Mesenteric fat pad (tissue), 1 donor: ENCODE data around the gene PDPK1. TPM values are rescaled to one million over a fixed set of nuclear protein-coding genes. Genes with fewer than 3 reads are reported as not detected.

ENCODE experiments used
- DNase-seq: peaks from one replicate; pipeline ENCODE4 v3.0.0-alpha.2; 2020; ENCODE audit warnings: low spot score
- total RNA-seq: library from RNA; stranded (reverse); fragmentation: NEBNext Ultra II Directional; extraction: Animal tissue kit (Norgen Biotek cat#: 25700); gene quantifications from one replicate; pipeline ENCODE4 v1.2.1, GENCODE V29; 2021
- donor health status: DM: yes; HTN: yes; CAD: no.

Gene PDPK1
- total RNA-seq, 1 donor from 2014 or later: 43.0 TPM

DNA sequence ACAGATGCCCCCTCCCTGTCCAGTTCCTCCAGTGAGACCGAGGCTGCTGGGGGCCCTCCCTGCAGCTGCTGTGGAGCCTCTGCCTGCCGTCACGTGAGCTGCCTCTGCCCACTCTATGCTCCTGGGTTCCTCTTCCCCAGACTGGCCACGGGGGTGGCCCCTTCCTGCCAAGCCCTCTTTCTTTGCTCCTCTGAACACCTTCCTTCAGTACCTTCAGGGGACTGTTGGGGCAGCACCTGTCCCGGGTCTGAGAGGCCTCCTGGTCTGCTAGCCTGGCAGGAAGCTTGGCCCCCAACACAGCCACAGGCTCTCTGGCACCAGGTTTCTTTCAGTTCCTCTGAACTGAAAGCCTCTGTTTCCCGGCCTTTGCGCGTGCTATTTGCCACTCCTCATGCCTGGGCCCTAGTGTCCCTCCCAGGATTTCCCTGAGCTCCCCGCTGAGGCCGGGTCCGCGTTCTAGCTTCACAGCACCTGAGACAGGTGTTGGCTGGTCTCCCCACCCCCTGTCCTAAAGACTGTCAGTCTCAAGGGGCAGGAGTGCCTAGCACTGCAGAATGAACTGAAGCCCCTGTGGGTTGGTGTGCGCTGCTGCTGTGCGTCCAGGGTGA is 30.7 kb upstream of the PDPK1 start:
- no peak for DNase-seq

DNA sequence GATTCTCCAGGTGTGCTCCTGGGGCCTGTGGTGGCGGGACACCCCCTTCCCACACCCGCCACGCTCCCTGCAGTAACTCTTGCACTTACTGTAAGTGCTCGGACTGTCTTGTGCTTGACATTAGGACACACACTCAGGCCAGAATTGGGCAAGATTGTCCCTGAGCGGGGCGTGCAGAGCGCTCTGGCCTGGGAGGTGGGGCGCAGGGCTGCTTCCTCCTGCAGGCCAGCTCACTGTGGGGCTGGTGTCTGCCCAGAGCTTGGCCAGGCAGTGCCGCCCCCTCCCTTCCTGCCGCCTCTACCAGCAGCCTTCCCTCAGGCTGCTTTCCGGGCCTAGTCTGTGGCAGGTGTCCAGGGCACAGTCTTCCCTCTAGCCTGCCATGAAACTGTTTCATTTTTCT is 30.2 kb upstream of the PDPK1 start:
- DNase-seq: no peak

DNA sequence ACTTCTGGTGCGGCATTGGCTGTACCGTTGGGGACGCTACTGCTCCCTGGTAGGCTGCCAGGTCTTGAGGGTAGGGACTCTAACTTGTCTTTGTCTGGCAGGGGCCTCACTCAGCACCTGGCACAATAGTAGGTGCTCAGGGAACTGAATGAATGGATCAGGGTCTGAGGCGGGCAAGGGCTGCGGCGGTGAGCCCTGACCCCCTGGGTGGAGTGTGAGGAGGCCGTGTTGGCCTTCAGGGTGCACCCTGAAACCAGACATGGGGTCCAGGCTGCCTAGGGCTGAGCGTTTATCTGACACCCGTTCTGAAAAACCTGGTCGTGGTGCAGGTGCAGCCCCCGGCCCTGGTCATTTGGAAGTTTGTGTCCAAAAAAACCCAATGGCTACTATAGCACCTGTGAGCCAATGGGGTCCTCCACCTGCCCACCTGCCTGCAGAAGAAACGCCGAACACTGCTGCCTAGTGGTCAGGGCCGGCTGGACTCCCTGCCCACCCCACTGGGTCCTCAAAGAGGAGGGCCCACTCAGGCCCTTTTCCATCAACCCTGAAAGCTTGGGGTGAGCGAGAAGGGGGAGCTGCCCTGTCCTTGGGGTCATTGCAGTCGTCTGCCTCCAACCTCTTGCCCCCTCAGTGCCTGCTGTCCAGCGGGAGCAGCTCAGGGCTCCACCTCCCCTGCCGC is 29.0 kb upstream of the PDPK1 start:
- no peak for DNase-seq

DNA sequence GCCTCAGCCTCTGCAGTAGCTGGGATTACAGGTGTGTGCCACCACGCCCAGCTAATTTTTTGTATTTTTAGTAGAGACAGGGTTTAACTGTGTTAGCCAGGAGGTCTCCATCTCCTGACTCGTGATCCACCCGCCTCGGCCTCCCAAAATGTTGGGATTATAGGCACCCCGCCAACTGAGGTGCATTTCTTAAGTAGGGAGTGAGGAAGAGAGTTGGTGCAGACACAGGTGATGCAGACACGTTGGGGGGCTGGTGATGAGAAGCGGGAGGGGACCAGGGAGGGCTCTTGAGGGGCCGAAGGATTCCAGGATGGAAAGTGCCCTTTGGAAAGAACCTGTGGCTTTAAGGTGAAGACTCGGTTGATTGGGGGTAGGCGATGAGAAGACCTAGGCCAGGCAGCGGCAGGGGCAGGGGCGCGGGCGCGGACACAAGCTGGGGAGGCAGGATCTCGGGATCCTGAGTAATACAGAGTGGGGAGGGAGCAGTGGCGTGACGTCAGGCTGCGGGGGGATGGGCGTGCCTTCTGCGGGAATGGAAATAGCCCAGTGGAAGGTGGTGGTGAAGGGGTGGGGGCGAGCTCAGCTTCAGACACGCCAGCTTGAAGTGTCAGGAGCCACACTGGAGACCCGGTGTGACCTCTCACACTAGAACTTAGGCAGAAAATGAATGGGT is 26.6 kb upstream of the PDPK1 start:
- no peak for DNase-seq

DNA sequence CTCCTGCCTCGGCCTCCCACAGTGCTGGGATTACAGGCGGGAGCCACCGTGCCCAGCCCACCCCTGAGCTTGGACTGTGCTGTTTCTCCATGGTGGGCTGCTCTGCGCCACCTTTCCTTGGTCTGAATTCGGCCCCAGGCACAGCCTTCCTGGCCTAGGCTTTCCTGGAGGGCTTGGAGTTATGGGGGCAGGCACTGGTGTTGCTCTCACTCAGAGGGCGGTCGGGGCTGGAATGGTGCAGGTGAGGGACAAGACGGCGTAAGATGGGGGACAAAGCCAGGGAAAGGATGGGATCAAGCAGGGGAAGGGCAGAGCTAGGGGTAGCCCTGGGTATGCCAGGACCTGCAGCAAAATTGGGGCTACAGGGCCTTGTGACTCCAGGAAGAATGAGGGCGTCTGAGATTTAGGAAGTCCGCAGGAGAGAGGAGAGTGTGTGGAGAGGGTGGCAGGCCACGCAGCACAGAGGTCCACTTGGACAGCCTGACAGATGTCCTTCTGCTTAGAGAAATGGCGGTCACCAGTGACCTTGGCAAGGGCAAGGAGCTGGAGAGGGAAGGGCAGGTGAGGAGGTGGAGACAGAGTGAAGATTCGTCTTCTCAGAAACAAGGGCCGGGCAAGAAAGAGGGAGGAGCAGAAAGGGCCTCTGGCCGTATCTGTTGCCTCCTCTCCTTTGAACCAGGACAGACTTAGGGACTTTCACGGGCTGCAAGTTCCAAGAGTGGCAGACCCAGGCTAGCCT is 25.7 kb upstream of the PDPK1 start:
- DNase-seq: no peak

DNA sequence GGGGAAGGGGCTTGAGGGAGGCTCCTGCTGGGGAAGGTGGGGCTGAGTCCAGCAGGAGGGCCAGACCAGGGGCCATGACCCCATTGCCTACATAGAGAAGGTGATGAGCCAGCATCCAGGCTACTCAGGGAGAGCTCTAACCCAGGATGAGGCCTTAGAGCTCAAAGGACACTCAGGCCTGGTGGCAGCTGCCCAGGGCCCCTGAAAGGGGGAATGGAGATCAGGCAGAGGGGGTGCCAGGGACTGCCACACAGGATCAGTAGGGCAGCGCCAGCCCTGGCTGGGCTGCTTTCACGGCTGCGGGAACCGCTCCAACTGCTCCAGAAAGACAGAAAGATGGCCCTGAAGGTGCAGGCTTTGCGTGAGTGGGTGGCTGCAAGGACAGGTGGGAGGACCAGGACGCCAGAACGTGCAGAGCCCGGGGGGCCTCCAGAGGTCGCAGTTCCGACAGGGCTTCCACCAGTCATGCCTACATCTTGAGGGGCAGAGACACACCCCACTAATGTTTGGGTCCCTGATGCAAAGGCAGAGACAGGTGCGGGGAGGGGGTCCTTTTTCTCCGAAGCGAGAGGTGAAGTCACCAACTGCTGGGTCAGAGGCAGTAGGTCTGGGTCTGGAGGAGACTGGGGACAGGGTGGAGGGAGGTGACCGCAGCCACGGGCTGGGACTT is 25.0 kb upstream of the PDPK1 start:
- no peak for DNase-seq

DNA sequence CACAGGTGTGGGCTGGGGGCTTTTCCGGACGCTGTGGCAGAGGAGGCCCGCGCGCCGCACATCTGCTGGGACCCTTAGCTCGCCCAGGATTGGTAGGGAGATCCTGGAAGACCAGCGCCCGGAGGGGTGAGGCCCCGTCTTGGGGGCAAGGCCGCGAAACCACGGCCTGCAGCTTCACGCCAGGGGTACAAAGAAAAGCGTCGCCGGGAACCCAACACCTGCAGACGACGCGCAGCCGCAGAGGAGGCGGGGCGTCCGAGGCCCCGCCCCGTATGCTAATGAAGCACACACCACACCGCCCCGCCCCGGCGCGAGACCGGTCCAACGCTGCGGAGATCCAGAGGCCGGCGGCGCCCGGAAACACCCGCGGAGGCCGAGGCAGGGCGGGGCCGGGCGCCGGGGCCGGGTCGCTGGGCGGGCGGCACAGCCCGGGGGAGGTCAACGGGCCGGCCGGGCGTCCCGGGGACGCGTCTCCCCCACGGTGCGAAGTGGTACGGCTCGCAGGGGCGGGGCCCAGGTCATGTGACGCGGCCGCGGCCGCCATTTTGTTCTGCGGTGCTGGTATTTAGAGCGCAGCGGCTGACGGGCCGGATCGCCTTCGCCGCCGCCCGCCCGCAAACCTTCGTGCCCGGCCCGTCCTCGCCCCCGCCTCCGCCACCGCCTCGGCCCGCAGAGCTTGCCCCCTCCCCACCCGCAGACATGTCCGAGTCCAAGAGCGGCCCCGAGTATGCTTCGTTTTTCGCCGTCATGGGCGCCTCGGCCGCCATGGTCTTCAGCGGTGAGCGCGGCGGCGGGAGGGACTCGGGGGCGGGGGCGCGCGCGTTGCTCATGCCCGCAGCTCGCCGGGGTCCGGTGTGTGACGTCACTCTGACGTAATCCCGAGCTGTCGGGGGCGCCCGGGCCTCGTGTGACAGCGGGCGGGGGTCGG is 24.2 kb upstream of the PDPK1 start, which contains the start of gene ATP6V0C:
TSS of gene ATP6V0C (plus strand) at position 548 of the 928 bp plus-strand sequence. CDS start at position 700, 152 bp downstream.
- peak; percentile 97 for DNase-seq

DNA sequence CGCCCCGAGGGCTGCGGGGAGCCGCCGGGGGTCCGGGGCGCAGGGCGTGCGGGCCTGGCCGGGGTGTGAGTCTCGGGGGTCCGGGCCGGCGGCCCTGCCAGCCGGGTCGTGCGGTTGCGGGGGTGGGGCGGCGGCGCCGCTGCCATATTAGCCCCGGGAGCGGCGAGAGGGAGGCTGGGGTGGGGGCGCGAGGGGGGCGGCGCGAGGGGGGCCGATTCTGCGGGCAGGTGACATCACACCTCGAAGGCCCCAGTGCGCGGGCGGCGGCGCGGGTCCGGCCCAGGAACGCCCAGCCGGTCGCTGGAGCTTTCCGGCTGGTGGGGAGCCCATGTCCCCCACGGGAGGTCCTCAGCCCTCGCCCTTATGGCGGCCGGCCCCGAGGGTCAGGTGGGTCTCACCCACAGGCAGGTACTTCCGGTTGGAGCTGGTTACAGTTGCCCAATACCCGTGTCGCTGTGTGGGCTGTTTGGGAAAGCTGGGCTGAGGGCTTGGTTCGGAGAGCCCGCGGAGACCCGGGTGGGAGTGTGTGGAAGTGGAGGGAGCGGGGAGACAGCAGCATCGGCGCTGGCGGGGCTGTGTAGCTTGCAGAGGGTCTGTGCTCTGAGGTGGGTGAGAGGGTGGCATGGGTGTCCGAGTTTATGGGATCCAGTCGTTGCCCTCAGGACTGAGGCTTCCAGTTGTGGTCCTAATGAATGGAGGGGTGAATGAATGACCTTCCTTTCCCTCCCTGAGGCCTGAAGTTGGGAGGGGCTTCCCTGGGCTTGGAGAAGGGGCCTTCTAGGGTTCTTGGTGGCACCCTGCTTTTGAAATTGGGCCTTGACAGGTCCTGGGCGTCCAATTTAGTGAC is 23.3 kb upstream of the PDPK1 start:
- no peak for DNase-seq

DNA sequence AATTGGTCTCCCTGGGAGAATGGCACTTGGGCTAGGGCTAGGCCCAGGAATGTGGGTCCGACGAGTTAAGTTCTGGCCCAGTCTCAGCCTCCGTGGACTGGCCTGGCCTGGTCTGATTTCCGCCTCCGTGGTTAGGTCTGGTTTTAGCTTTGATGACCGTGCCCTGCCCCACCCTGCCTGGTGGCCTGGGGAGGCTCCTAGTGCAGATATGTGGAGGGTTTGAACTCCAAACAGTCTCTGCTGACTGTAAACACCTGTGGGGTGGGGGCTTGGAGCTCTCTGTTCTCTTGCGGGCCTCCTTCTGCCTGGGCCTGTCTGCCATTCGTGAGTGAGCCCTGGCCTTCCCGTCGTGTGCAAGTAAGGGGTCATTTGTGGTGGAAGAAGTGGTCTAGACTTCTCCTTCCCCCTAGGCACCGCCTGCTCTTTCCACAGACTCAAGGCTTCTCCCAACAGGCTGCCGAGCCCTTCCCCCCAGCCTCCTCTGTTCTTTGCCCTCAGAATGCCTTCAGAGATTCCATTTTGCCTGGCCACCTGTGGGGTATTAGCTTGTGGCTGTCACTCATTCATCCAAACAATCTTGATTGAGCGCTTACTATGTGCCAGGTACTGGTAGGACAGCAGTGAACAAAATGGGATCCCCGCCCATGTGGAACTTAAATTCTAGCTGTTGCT is 22.5 kb upstream of the PDPK1 start:
- no peak for DNase-seq

DNA sequence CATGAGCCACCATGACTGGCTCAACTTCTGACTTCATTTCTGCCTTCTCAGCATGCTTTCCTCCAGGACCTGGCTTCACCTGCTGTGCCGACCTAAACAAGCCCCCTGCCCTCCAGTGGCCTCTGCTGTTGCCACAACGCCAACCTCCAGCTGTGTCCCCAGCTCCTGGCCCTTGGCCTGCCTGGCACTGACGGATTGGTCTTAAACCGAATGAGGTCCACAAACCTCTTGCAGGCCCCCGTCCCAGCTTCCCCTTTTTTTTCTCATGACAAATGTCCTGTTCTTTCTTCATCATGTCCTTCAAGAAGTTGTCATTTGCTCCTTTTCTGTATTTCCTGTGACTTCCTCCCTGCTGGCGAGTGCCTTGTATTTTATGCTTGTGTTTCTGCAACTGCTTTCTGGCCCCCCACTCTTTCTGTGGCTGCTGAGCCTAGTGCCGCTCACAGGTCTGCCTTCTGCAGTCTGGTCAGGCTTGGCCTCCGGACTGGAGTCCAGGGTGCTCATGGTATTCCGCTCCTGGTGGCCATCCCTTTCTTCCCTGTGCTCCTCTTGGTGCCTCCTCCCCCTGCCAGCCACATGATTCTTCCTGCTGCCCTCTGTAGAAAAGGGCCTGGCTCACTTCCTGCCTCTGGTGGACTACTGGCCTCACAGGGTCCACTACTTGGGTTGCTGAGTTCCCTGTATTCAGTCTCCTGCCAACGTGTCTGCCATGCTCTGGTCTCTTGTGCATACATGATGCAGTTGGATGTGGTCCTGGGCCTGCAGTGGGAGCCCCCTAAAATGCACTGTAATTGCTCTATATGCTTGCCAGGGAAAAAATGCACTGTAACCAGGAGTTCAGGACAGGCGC is 21.2 kb upstream of the PDPK1 start:
- no peak for DNase-seq

DNA sequence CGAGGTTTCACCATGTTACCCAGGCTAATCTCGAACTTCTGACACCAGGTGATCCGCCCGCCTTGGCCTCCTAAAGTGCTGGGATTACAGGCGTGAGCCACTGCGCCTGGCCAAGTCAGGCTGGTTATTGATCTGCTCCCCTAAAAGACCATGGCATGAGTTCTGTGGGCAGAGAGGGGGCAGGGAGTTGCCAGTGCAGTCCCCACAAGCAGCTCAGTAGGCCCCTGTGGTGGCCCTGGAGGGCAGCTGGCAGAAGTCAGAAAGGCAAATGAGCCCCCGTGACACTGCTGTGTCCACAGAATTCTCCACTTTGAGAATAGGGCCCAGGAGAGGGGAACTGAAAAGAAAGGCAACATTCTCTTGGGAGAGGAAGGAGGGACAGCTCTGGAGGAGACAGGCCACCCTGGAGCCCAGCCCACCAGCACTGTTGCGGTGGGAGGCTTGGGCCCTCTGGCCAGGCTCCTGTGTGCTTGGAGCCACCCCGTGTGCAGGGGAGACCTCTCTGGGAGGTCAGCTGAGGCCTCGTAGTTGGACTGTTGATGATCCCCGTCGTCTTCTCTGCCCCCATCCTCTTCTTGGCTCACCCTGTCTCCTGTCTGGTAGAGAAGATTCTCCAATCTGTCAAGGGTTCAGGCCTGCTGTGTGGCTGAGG is 19.7 kb upstream of the PDPK1 start:
- no peak for DNase-seq

DNA sequence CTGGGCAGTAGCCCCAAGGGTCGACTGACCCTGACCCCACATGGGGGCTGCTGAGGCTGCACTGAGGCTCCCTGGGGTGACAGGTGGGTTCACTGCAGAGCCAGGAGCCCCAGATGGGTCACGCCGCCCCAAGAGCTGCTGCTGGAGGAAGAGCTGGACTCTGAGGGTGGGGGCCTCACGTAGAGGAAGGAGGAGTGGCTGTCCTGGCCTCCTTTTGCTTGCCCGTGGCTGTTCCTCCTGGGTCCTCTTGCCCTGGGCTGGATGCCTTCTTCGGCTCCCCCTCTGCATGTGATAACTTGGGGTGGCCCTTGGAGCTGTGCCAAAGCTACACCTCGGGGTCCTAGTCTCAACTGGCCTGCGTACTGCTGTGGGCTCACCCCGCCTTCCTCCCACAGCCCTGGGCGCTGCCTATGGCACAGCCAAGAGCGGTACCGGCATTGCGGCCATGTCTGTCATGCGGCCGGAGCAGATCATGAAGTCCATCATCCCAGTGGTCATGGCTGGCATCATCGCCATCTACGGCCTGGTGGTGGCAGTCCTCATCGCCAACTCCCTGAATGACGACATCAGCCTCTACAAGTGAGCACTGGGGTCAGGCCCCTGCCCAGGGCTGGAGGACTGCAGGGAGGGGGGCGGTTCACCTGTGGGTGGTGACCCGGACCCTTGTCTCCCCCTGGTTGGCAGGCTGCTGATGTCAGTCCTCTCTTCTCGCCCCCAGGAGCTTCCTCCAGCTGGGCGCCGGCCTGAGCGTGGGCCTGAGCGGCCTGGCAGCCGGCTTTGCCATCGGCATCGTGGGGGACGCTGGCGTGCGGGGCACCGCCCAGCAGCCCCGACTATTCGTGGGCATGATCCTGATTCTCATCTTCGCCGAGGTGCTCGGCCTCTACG is 18.8 kb upstream of the PDPK1 start:
- DNase-seq: peak; percentile 87

DNA sequence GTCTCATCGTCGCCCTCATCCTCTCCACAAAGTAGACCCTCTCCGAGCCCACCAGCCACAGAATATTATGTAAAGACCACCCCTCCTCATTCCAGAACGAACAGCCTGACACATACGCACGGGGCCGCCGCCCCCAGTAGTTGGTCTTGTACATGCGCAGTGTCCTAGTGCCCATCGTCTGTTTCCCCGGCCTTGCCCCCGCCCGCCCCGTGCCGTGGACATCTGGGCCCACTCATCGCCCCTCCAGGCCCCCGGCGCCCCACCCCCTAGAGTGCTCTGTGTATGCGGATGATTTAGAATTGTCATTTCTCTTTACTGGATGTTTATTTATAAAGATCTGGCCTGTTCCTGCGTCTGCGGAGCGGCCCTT is 18.1 kb upstream of the PDPK1 start:
- no peak for DNase-seq

DNA sequence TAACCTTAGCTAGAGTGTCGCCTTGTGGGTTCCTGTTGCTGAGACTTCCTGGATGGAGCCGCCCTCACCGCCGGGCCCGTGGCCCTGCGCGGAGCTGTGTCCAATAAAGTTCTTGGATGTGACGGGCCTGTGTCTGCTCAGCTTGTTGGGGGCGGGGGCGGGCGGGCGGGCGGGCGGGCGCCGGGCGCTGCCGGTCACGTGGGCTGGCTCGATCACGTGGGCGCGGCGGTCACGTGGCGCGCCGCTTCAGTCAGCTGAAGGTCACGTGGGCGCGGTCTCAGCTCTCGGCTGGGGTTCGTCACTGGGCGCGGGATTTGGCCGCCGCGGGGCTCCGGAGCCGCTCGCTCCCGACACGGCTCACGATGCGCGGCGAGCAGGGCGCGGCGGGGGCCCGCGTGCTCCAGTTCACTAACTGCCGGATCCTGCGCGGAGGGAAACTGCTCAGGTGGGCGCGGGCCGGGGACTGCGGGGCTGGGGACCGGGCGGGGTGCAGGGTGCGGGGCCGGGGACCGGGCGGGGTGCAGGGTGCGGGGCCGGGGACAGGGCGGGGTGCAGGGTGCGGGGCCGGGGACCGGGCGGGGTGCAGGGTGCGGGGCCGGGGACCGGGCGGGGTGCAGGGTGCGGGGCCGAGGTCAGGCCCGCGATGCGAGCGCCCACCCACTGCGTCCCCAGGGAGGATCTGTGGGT is 17.6 kb upstream of the PDPK1 start, which contains the start of gene AMDHD2:
TSS of gene AMDHD2 (plus strand) at position 275 of the 687 bp plus-strand sequence. CDS start at position 363, 88 bp downstream.
- peak; percentile 98 for DNase-seq

DNA sequence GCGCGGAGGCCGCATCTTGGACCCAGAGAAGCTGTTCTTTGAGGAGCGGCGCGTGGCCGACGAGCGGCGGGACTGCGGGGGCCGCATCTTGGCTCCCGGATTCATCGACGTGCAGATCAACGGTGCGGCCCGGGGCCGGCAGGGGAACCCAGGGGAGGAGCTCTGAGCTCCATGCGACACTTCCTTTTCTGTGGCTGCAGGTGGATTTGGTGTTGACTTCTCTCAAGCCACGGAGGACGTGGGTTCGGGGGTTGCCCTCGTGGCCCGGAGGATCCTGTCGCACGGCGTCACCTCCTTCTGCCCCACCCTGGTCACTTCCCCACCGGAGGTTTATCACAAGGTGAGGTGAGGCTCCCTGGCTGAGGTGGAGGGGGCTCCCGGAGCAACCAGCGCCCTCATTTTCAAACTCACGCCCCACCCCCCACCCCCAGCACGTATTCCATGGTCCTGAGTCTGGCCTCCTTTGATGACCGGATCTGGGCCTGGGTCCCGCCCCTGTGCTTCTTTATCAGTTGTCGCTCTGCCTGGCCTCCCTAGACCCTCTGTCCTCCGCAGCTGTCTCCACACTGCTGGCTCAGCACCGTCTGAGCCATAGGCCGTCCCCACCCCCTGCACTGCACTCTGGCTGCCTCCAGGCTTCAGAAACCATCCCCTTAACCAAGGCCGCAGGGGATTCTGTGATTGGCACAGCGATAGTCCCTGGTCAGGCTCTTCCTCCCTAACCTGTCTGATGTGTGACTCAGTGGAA is 16.9 kb upstream of the PDPK1 start:
- peak; percentile 90 for DNase-seq
